Keratinocyte (primary cell): ENCODE data around the gene KLK1. TPM values are rescaled to one million over a fixed set of nuclear protein-coding genes. Genes with fewer than 3 reads are reported as not detected.

ENCODE experiments used
- DNase-seq: peaks from one replicate; pipeline ENCODE4 v3.0.0-alpha.2; 2011; ENCODE audit warnings: low read depth, missing footprints, low spot score
- FAIRE-seq: peaks from 2 replicates; lab custom pipeline; 2011; peaks lifted over from hg19 to GRCh38; lab: Jason Lieb, UNC
- H2AFZ ChIP-seq: 2 replicates; pipeline ENCODE4 v1.6.0; 2012; ENCODE audit warnings: low read length, control low read depth, inconsistent platforms; ENCODE audit not compliant: control insufficient read depth
- H3K27ac ChIP-seq: 2 replicates; pipeline ENCODE4 v1.5.1; 2011; ENCODE audit warnings: low read length; ENCODE audit not compliant: control insufficient read depth, insufficient read depth
- H3K27me3 ChIP-seq: 3 replicates; pipeline ENCODE4 v1.6.0; 2011; ENCODE audit warnings: low read length; ENCODE audit not compliant: control insufficient read depth, insufficient read depth; ENCODE audit errors: extremely low read depth
- H3K36me3 ChIP-seq, 2 experiments: 2 replicates in 1 of 2; 3 replicates in 1 of 2; pipeline ENCODE4 v1.5.1; 2011; ENCODE audit warnings: low read length in 2 of 2, mild to moderate bottlenecking in 1 of 2; ENCODE audit not compliant: control insufficient read depth in 2 of 2, insufficient read depth in 2 of 2; ENCODE audit errors: extremely low read depth in 1 of 2
- H3K4me1 ChIP-seq: 3 replicates; pipeline ENCODE4 v1.5.1; 2011; ENCODE audit warnings: low read length; ENCODE audit not compliant: control insufficient read depth, insufficient read depth; ENCODE audit errors: extremely low read depth
- H3K4me2 ChIP-seq: 3 replicates; pipeline ENCODE4 v1.6.0; 2011; ENCODE audit warnings: low read depth, low read length; ENCODE audit not compliant: control insufficient read depth, insufficient read depth; ENCODE audit errors: extremely low read depth
- H3K4me3 ChIP-seq, 3 experiments: fragments of 200-600 bp in 1 of 3; sonication (generic) in 1 of 3; 2 replicates in 2 of 3; 3 replicates in 1 of 3; pipeline ENCODE4 v1.5.1; 2011 to 2016; ENCODE audit warnings: low read length in 3 of 3, mild to moderate bottlenecking in 3 of 3, control low read depth in 2 of 3, inconsistent platforms in 1 of 3, low read depth in 1 of 3, mixed read lengths in 1 of 3, mixed run types in 1 of 3, moderate library complexity in 1 of 3; ENCODE audit not compliant: control insufficient read depth in 2 of 3, insufficient read depth in 2 of 3; ENCODE audit errors: extremely low read depth in 1 of 3
- H3K79me2 ChIP-seq: 2 replicates; pipeline ENCODE4 v1.6.0; 2012; ENCODE audit warnings: low read length; ENCODE audit not compliant: control insufficient read depth, insufficient read depth
- H3K9ac ChIP-seq: 3 replicates; pipeline ENCODE4 v1.6.0; 2011; ENCODE audit warnings: low read length; ENCODE audit not compliant: control insufficient read depth, insufficient read depth; ENCODE audit errors: extremely low read depth
- H3K9me1 ChIP-seq: 3 replicates; pipeline ENCODE4 v1.6.0; 2011; ENCODE audit warnings: low read length; ENCODE audit not compliant: control insufficient read depth, insufficient read depth; ENCODE audit errors: extremely low read depth
- H3K9me3 ChIP-seq: 2 replicates; pipeline ENCODE4 v1.5.1; 2012; ENCODE audit warnings: low read depth, low read length; ENCODE audit not compliant: control insufficient read depth
- H4K20me1 ChIP-seq: 3 replicates; pipeline ENCODE4 v1.6.0; 2011; ENCODE audit warnings: low read length; ENCODE audit not compliant: control insufficient read depth, insufficient read depth; ENCODE audit errors: extremely low read depth
- EZH2 ChIP-seq: IDR thresholded peaks from one replicate; pipeline ENCODE4 v1.6.1; 2012; ENCODE audit warnings: inconsistent platforms, mild to moderate bottlenecking, low read length, moderate library complexity
- dilution Hi-C: fragments of 300-500 bp; cut with MboI; formaldehyde crosslinking; loops from one replicate; pipeline ENCODE4 v1.7.0; 2020; ENCODE audit warnings: low sequenced_read_pairs; ENCODE audit not compliant: extremely low pct_ligation_motif_present
- polyA plus RNA-seq, 5 experiments: library from polyadenylated mRNA; depleted of rRNA in 3 of 5; stranded (reverse) in 3 of 5; stranded (forward) in 1 of 5; unstranded in 1 of 5; fragments of >200 nt; gene quantifications; 1 replicate in 1 of 5; 2 replicates in 3 of 5; 3 replicates in 1 of 5; pipeline versions ENCODE4 v1.2.1 to v1.2.3, GENCODE V29; 2011 to 2012; ENCODE audit warnings: missing spikeins in 2 of 5, low read depth in 1 of 5, low replicate concordance in 1 of 5
- TF ChIP-seq, protein P1 (sequence below), 3 experiments: IDR thresholded peaks in 1 of 3; conservative IDR thresholded peaks in 1 of 3; optimal IDR thresholded peaks in 1 of 3; 2 replicates in 2 of 3; 3 replicates in 1 of 3; pipeline versions ENCODE3 to v1.5.1; 2011; ENCODE audit warnings: low read length in 3 of 3, mild to moderate bottlenecking in 3 of 3, moderate library complexity in 2 of 3, control low read depth in 1 of 3, inconsistent platforms in 1 of 3; ENCODE audit not compliant: insufficient read depth in 2 of 3; ENCODE audit errors: extremely low read depth in 1 of 3

KLK1 gene
- polyA plus RNA-seq, 1 donor (not counting 4 experiments of a cell fraction or from before 2014, with no cell fraction given), result 0.31 TPM

DNA sequence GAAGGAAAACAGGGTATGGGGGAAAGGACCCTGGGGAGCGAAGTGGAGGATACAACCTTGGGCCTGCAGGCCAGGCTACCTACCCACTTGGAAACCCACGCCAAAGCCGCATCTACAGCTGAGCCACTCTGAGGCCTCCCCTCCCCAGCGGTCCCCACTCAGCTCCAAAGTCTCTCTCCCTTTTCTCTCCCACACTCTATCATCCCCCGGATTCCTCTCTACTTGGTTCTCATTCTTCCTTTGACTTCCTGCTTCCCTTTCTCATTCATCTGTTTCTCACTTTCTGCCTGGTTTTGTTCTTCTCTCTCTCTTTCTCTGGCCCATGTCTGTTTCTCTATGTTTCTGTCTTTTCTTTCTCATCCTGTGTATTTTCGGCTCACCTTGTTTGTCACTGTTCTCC is 33.8 kb upstream of the KLK1 start:
- peaks cover 2% of the 10 kb centered on the region for H3K9me3 ChIP-seq

DNA sequence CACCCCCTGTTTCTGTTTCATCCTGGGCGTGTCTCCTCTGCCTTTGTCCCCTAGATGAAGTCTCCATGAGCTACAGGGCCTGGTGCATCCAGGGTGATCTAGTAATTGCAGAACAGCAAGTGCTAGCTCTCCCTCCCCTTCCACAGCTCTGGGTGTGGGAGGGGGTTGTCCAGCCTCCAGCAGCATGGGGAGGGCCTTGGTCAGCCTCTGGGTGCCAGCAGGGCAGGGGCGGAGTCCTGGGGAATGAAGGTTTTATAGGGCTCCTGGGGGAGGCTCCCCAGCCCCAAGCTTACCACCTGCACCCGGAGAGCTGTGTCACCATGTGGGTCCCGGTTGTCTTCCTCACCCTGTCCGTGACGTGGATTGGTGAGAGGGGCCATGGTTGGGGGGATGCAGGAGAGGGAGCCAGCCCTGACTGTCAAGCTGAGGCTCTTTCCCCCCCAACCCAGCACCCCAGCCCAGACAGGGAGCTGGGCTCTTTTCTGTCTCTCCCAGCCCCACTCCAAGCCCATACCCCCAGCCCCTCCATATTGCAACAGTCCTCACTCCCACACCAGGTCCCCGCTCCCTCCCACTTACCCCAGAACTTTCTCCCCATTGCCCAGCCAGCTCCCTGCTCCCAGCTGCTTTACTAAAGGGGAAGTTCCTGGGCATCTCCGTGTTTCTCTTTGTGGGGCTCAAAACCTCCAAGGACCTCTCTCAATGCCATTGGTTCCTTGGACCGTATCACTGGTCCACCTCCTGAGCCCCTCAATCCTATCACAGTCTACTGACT is 31.2 kb upstream of the KLK1 start, which contains the start of gene KLK3:
KLK3 (plus strand) TSS at position 280 of the 775 bp plus-strand sequence; CDS start at position 321, 41 bp downstream.
- Histone ChIP-seq H3K9ac (no peak within 1 kb of the TSS), H3K36me3 (no peaks in the 10 kb centered on the region), H3K27me3 (peaks cover 25% of the 10 kb centered on the region), H3K79me2 (no peaks in the 10 kb centered on the region), H3K27ac (no peak within 1 kb of the TSS), H3K4me2 (no peak within 1 kb of the TSS), H4K20me1 (no peaks in the 10 kb centered on the region), H3K4me1 (no peaks in the 10 kb centered on the region), H3K9me1 (no peaks in the 10 kb centered on the region), H2AFZ (no peak within 1 kb of the TSS), H3K4me3 (no peak within 1 kb of the TSS), H3K9me3 (no peaks in the 10 kb centered on the region)
- FAIRE-seq, result no peak
- no peak for DNase-seq
- TF ChIP-seq, protein P1, sequence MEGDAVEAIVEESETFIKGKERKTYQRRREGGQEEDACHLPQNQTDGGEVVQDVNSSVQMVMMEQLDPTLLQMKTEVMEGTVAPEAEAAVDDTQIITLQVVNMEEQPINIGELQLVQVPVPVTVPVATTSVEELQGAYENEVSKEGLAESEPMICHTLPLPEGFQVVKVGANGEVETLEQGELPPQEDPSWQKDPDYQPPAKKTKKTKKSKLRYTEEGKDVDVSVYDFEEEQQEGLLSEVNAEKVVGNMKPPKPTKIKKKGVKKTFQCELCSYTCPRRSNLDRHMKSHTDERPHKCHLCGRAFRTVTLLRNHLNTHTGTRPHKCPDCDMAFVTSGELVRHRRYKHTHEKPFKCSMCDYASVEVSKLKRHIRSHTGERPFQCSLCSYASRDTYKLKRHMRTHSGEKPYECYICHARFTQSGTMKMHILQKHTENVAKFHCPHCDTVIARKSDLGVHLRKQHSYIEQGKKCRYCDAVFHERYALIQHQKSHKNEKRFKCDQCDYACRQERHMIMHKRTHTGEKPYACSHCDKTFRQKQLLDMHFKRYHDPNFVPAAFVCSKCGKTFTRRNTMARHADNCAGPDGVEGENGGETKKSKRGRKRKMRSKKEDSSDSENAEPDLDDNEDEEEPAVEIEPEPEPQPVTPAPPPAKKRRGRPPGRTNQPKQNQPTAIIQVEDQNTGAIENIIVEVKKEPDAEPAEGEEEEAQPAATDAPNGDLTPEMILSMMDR (optimal IDR thresholded peaks at IDR 0.05 in 1 of 3, IDR thresholded peaks at IDR 0.05 in 1 of 3, conservative IDR thresholded peaks at IDR 0.05 in 1 of 3; ENCODE audit: extremely low read depth in 1 of 3, insufficient read depth in 2 of 3, low read length in 3 of 3), result no peak
- no peak for TF ChIP-seq EZH2
- dilution Hi-C loops, result no loop called here

More for the DNA sequence above, 33.8 kb upstream of the KLK1 start:
- FAIRE-seq (no peak), DNase-seq (no peak)
- Histone ChIP-seq H3K36me3 (no peaks in the 10 kb centered on the region), H3K4me3 (no peak overlapping the region), H3K79me2 (no peaks in the 10 kb centered on the region), H4K20me1 (no peaks in the 10 kb centered on the region), H3K27me3 (peaks cover 20% of the 10 kb centered on the region), H3K9ac (no peak overlapping the region), H2AFZ (no peak overlapping the region), H3K4me1 (no peaks in the 10 kb centered on the region), H3K27ac (no peak overlapping the region), H3K9me1 (no peaks in the 10 kb centered on the region), H3K4me2 (no peak overlapping the region)
- dilution Hi-C loops, result no loop called here
- TF ChIP-seq EZH2, result no peak
- TF ChIP-seq, protein P1 (optimal IDR thresholded peaks at IDR 0.05 in 1 of 3, IDR thresholded peaks at IDR 0.05 in 1 of 3, conservative IDR thresholded peaks at IDR 0.05 in 1 of 3; ENCODE audit: extremely low read depth in 1 of 3, insufficient read depth in 2 of 3, low read length in 3 of 3), result no peak
